SJCRH30 (cell line): ENCODE results near the gene CABP2. TPM values are rescaled to one million over a fixed set of nuclear protein-coding genes. Genes with fewer than 3 reads are reported as not detected.
A peak's percentile ranks its signal among the peaks of the same experiment; 100 is the strongest.

Experiments used
- DNase-seq, 2 experiments: peaks; one replicate each; pipeline ENCODE4 v3.0.0-alpha.2; 2015 to 2020
- H3K27ac ChIP-seq: fragments of 250-450 bp; sonication (Bioruptor Pico); 2 replicates; pipeline ENCODE4 v1.5.1; 2020; ENCODE audit warnings: mild to moderate bottlenecking, moderate library complexity
- H3K27me3 ChIP-seq: fragments of 250-450 bp; sonication (Bioruptor Pico); 2 replicates; pipeline ENCODE4 v1.5.1; 2020; ENCODE audit warnings: mild to moderate bottlenecking, moderate library complexity
- H3K36me3 ChIP-seq: fragments of 250-450 bp; sonication (Bioruptor Pico); 2 replicates; pipeline ENCODE4 v1.5.1; 2020; ENCODE audit warnings: mild to moderate bottlenecking, moderate library complexity
- H3K4me1 ChIP-seq: fragments of 250-450 bp; sonication (Bioruptor Pico); 2 replicates; pipeline ENCODE4 v1.5.1; 2020; ENCODE audit warnings: mild to moderate bottlenecking, moderate library complexity
- H3K4me3 ChIP-seq: fragments of 250-450 bp; sonication (Bioruptor Pico); 2 replicates; pipeline ENCODE4 v1.5.1; 2020; ENCODE audit warnings: mild to moderate bottlenecking, moderate library complexity
- H3K9me3 ChIP-seq: fragments of 250-450 bp; sonication (Bioruptor Pico); replicated peaks from 2 replicates; pipeline ENCODE4 v1.5.1; 2020; ENCODE audit warnings: mild to moderate bottlenecking, moderate library complexity
- total RNA-seq: library from RNA; depleted of rRNA; stranded (reverse); fragments of >200 nt; shearing (Covaris generic); gene quantifications from 2 replicates; pipeline ENCODE4 v1.2.3, GENCODE V29; 2014

CABP2 gene
- total RNA-seq, 1 experiment from 2014 or later = not detected

DNA sequence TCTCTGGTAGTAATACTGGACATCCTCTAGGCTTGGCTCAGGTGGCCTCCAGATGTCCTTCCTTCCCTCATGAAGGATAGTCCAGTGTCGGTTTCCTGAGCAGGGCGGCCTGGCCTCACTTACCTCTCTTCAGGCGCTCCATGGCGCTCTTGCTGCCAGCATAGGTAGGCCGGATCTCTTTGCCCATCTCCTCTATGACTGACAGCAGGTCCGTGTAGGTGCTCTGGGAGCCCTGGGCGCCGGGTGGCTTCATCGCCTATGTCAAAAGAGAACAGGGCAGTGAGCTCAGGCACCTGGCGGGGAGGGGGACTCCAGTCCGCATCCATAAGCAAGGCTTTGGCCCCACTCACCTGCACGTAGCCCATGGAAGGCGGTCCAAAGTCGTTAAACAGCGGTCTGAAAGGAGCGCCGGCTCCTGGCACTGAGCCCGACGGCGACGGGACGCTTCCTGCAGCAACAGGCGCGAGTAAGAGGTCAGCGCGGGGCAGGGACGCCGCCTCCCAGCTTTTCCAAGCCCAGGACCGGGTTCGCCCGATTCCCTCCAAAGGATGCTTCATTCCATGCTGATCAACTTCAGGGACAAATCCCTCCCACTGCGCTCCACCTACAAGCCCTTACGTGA lies 15.9 kb downstream of the CABP2 start:
- Histone ChIP-seq H3K36me3 (no peaks in the 10 kb centered on the region), H3K4me3 (peak overlapping the region; percentile 91), H3K27me3 (no peaks in the 10 kb centered on the region), H3K27ac (no peak overlapping the region; the same call in 1 of the 2 replicates), H3K9me3 (no peaks in the 10 kb centered on the region), H3K4me1 (no peaks in the 10 kb centered on the region)
- DNase-seq = no peak

DNA sequence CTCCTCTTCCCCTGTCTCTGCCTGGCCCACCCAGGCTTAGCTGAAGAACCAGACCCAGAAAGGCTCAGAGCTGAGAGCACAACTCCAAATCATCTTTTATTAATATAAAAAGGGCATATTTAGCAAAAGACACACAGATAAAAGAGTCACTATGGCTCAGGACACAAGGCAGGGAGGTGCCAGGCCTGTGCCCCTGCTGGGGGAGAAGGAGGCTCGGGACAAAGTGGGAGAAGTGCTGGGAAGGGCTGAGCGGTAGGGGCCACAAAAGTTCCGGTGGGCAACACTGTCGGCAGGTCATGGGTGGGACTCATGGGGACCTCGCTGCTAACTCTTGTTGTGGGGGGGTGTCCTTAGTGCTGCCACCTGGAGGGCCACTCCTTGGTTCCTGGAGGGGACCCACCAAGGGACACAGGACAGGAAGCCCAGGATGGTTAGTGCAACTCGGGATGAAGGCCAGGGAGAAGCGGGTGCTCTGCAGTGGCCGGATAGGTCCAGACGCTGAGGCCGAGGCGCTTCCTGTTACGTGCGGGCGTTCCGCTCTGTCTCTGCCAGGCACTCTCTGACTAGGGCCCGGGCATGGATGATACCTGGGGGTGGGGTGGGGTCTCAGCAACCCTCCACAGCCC lies 16.7 kb downstream of the CABP2 start:
- Histone ChIP-seq H3K4me1 (no peaks in the 10 kb centered on the region), H3K27me3 (no peaks in the 10 kb centered on the region), H3K4me3 (no peak overlapping the region), H3K36me3 (no peaks in the 10 kb centered on the region), H3K9me3 (no peaks in the 10 kb centered on the region), H3K27ac (no peak overlapping the region)
- no peak for DNase-seq

DNA sequence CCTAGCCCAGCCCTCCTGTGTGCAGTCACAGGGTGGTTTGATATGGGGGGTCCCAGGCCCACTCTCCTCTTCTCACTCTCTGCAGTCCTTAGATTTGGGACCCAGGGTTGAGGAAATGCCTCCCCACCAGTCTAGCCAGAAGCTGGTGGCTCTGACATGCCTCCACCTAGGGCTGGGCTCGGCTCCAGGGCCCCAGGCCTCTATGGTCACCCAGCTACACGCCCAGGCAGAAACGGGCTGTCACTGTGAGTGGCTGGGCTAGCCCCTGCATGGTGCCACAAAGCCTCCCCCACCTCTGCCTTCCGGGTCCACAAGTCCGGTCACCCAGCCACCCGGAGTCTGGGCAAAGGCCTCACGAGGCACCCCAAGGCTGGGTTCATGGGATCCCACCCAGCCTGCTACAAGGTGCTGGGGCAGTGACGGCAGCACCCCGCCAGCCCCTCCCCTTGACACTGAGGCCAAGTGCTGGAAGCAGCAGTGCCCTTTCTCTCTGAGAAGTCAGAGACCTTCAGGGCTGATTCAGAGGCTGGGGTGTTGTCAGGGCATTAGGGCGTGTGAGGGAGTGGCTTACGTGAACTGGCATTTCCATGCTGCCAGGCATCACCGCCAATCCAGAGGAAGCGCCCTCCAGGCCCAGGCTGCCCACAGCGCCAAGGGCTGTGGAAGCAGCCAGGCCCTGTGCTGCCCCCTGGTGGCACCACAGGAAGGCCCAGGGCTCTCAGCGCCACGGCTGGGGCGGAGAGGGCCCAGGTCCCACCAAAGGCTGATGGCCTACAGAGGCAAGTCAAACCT lies 17.4 kb downstream of the CABP2 start:
- Histone ChIP-seq H3K36me3 (no peaks in the 10 kb centered on the region), H3K4me1 (no peaks in the 10 kb centered on the region), H3K27me3 (no peaks in the 10 kb centered on the region), H3K27ac (no peak overlapping the region), H3K4me3 (peak overlapping the region; percentile 62), H3K9me3 (no peaks in the 10 kb centered on the region)
- DNase-seq = peak; percentile 68 to 80

DNA sequence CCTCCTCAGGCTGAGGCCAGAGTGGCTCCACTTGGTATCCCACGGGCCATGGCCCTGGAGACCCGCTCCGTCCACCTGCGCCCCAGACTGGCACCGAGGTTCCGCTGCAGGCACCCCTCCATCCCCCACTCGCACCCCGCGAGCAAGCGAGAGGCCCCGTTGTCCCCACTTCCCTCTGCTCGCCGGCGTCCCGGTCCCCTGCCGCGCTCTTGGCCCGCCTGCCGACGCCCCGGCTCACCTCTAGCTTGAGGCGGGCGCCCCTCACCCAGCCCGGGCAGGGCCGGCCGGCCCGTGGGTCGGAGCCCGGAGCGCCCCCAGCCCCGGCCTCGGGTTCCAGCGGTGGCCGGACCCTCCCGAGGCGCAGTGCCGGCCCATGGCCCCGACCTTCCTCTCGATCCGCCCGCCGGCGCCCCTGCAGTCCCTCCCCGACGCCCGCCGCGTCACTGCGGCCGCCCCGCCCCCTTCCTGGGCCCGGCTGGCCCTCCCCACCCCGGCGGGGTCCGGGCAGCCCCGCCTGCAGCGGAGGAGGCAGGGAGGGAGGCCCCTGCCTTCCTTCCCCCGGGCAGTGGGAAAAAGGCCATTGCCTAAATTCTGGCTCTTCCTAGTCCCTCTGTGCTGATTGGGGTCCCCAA lies 18.2 kb downstream of the CABP2 start, which contains the start of gene PITPNM1:
Gene PITPNM1 (minus strand): TSS at position 414 of the 632 bp plus-strand sequence. CDS start 1,183 bp downstream, outside the sequence.
- no peaks in the 10 kb centered on the region for H3K4me1 ChIP-seq
- peak; percentile 37 to 54 for DNase-seq
- peak within 1 kb of the TSS; percentile 62 for H3K4me3 ChIP-seq
- no peaks in the 10 kb centered on the region for H3K9me3 ChIP-seq
- no peaks in the 10 kb centered on the region for H3K36me3 ChIP-seq
- H3K27me3 ChIP-seq = no peaks in the 10 kb centered on the region
- H3K27ac ChIP-seq = no peak within 1 kb of the TSS

DNA sequence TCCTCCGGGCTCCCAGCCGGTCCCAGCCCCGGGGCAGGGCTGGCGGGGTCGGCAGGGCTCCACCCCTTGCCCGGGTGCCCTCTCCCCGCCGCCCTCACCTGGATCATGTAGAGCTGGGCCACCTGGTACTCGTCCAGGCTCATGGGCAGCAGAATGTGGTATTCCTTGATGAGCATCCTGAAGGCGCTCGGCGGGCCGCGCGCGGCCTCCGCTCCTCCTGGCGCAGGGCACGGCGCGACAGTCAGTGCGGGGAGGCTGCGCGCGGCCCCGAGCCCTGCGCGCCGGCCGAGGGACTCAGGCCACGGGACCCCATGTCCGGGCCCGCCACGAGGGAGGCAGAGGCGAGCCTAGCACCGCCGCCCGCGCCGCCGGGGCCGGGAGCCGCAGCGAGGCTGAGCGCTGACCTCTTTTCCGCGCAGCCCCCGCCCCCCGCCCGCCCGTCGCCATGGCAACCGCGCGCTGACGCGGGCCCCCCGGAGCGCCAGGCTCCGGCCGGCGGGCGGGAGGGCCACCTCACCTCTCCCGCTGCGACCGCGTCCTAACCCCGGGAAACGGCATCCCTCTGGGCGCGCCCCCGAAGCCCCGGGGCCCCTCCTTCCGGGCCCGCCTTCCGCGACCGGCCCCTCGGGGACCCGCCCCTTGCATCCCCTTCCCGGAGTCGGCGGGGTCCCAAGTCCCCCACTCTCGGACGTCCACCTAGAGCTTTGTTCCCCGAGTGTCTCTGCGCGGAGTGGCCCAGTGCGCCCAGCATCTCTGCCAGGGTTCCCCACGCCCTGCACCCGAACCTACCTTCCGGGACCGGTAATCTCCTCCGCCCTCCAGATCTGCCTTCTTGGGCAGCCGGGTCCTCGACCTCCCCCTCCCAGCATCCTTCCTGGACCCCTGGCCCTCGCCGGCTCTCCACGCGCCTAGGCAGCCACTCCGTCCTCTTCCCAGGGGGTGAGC lies 19.0 kb downstream of the CABP2 start:
- no peaks in the 10 kb centered on the region for H3K36me3 ChIP-seq
- no peak overlapping the region for H3K27ac ChIP-seq
- DNase-seq = peak in 1 of 2 experiments; percentile 23
- H3K4me1 ChIP-seq = no peaks in the 10 kb centered on the region
- no peaks in the 10 kb centered on the region for H3K9me3 ChIP-seq
- H3K4me3 ChIP-seq = peak overlapping the region; percentile 62
- no peaks in the 10 kb centered on the region for H3K27me3 ChIP-seq

DNA sequence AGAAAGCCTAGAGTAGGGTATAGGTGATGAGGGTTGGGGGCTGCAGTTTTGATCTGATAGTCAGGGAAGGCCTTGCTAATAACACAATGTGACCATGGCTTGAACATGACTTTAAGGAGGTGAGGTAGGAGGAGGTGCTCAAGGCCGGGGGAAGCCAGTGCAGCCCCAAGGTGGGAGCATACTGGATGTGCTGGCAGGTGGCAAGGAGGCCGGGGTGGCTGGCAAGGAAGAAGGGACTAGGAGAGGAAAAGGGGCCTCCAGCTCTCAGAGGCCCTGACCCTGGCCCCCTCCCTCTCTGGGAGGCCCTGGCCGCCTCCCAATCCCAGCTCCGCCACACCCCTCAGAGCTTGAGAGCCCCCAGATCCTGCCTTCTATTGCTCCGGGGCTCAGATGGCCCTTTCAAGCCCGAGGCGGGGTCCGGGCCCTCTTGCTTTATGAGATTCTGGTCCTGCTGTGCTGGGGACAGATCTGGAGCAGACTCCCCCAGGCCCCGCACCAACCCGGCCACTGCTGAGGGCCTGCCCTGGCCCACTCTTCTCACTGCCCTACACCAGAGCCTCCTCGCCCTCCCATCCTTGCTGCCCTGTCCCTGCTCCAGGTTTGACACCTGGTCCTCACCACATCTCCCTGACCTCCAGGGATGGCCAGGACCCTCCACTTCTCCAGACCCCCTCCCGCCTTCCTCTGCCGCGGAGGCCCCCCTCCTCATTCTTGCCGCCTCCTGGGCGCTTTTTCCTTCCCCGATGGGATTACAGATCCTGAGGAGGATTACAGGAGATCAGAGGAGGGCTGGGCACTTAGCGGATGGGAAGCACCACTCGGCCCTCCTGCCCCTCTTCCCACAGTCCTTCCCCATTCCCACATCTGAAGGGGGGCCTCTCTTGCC lies 19.9 kb downstream of the CABP2 start:
- H3K4me1 ChIP-seq = no peaks in the 10 kb centered on the region
- no peaks in the 10 kb centered on the region for H3K9me3 ChIP-seq
- H3K36me3 ChIP-seq = no peaks in the 10 kb centered on the region
- DNase-seq = no peak
- H3K27me3 ChIP-seq = no peaks in the 10 kb centered on the region
- peak overlapping the region; percentile 62 for H3K4me3 ChIP-seq
- H3K27ac ChIP-seq = no peak overlapping the region

DNA sequence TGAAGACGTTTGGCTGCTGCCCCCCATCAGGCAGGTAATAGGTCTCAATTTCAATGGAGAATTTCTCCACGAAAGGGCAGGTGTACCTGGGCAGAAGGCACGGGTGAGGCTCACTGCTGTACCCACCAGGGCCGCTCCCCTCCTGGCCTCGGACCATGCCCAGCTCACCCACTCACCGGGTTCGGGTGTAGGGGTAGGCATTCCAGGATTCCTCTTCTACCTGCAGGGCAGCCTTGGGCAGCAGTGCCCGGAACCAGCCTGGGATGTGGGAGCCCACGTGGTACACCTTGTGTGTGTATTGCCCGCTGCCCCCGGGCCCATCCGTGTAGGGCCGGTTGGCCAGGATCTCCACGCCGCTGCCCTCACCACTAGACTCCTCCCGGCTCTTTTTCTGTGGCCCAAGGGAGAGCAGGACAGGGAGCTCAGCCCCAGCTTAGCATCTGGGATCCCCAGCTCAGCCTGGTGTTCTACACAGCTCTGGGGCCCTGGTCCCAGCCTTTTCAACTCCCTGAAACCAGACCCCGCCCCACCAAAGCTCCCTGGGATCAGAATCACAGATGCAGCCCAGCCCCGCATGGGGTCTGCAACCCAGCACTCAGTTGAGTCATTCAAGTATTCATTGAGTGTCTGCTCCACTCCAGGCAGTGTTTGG lies 20.8 kb downstream of the CABP2 start:
- Histone ChIP-seq H3K27ac (no peak overlapping the region), H3K4me1 (no peaks in the 10 kb centered on the region), H3K9me3 (no peaks in the 10 kb centered on the region), H3K27me3 (no peaks in the 10 kb centered on the region), H3K4me3 (no peak overlapping the region), H3K36me3 (no peaks in the 10 kb centered on the region)
- no peak for DNase-seq

DNA sequence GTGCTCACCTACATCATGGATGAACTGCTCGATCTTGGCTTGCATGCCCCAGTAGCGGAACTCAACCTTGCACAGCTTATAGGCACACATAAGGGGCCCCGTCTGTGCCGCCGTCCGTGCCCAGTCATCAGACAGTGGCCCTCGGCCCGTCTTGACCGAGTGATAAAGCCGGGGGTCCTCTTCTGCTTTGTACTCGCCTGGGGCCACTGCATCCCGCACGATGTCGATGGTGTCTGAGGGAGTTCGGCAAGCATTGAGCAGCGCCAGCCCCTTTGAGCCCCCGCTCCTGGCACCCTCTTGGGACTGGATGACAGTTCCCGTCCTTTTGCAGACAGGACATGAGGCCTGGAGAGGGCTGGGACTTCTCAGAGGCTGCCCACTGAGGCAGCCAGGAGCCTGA lies 21.4 kb downstream of the CABP2 start:
- H3K27ac ChIP-seq = no peak overlapping the region
- no peaks in the 10 kb centered on the region for H3K27me3 ChIP-seq
- H3K4me1 ChIP-seq = no peaks in the 10 kb centered on the region
- no peak overlapping the region for H3K4me3 ChIP-seq
- H3K36me3 ChIP-seq = no peaks in the 10 kb centered on the region
- H3K9me3 ChIP-seq = no peaks in the 10 kb centered on the region
- DNase-seq = no peak

DNA sequence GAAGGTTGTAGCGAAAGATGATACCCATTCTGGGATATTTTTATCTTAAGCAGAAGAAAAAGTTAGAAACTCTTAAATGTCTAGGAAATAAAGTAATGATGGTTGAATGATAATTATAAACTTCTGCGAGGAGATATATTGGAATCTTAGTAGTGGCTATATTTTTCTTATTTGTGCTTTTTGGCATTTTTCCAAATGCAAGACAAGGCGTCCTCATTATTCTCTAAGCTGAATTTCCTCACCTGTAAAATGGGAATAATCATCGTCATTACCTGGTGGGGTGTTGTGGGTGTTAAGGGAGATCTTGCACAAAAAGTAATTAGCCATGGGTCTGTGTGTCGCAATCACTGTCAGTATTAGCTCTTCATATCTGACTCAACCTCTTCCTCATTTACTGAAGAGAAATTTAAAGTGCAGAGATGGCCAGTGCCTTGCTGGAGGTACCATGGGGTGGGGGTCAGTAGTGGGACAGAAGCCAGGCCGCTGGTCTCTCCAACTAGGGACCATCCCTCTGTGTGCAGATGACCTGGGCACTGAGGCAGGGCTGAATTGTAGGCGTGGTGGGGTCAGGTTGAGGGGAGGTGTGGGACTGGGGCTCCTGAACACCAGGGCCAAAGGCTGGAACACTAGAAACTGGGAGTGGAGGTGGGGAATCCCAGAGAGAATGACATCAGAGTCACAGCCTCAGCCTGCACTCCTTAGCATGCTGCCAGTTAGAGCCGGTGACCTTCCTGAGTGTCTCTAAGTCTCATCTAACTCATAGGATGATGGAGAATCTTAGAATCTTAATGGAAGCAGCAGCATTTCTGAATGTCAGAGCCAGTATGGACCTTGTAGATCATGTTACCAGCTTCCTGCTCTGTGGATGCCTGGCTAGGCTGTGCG lies 22.2 kb downstream of the CABP2 start:
- H3K4me1 ChIP-seq = no peaks in the 10 kb centered on the region
- DNase-seq = no peak
- no peak overlapping the region for H3K4me3 ChIP-seq
- no peaks in the 10 kb centered on the region for H3K9me3 ChIP-seq
- H3K27me3 ChIP-seq = no peaks in the 10 kb centered on the region
- H3K27ac ChIP-seq = no peak overlapping the region
- no peaks in the 10 kb centered on the region for H3K36me3 ChIP-seq

DNA sequence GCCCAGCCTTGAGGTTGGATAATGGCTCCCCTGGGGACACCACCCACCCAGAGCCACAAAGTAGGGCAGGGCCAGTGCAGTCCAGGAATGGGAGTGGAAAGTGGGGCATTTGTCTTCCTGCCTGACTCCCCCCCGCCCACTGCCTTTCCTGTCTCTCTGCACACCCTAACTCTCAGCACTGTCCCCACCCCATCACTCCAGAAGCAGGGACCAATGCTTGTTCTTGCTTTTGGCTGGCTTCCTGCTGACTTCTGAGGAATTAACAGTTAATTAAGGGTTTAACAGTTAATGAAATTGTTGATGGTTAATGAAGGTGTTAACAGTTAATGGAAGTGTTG lies 22.8 kb downstream of the CABP2 start:
- Histone ChIP-seq H3K9me3 (no peaks in the 10 kb centered on the region), H3K4me1 (no peaks in the 10 kb centered on the region), H3K36me3 (no peaks in the 10 kb centered on the region), H3K27me3 (no peaks in the 10 kb centered on the region), H3K4me3 (no peak overlapping the region), H3K27ac (no peak overlapping the region)
- DNase-seq = no peak

DNA sequence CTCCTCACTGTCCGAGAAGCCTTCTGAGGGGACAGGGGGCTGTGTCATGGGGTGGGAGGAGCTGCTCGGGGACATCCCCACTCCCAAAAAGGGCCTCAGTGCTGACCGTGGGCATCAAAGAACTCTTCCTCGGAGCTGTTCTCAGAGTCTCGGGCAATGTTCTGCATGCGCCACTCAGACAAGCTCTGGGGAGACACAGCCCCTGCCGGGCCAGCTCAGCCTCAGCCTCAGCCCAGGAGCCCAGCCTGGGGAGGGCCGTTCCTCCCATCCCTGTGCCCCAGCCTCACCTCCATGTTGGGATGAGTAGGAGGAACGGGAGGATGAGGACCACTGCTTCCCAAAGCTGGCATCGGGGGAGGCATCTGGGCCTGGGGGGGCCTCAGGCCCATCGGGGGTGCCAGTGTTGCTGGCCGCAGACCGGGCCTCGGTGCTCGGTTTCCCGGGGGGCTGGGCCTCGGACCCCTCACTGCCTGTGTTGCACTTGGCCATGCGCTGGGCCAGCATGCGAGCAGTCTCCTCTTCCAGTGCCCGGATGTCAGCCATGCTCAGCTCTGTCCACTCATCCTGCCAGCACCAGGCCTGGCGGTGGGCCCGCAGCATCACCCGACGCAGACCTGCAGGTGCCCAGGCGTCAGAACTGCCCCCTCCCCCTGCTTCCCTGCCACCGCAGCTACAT lies 23.3 kb downstream of the CABP2 start:
- DNase-seq = no peak
- no peaks in the 10 kb centered on the region for H3K36me3 ChIP-seq
- no peak overlapping the region for H3K27ac ChIP-seq
- H3K4me3 ChIP-seq = no peak overlapping the region
- H3K9me3 ChIP-seq = no peaks in the 10 kb centered on the region
- no peaks in the 10 kb centered on the region for H3K27me3 ChIP-seq
- no peaks in the 10 kb centered on the region for H3K4me1 ChIP-seq

DNA sequence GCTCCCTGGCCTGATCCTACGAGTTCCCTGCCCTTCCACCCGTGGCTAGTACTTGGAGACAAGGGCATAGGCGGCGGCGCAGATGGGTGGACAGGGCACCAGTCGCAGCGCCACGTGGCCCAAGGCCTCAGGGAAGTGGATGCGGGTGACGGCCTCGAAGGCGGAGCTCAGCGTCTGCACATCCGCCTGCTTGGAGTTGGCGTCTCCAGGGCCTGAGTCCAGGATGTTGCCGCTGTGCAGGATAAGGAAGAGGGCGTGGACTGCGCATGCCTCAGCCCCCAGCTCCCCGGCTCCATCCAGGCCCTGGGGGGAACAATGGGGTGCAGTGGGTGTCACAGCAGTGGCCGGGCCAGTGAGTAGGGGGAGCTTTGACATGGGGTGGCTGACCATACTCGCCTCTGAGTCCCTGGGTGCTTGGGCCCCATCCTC lies 24.7 kb downstream of the CABP2 start:
- Histone ChIP-seq H3K4me1 (no peaks in the 10 kb centered on the region), H3K36me3 (no peaks in the 10 kb centered on the region), H3K4me3 (no peak overlapping the region), H3K27ac (no peak overlapping the region), H3K27me3 (no peaks in the 10 kb centered on the region), H3K9me3 (no peaks in the 10 kb centered on the region)
- DNase-seq = no peak
